Measurements from ENCODE around the gene FBXW11. TPM values are rescaled to one million over a fixed set of nuclear protein-coding genes. Genes with fewer than 3 reads are reported as not detected.

FBXW11 gene
- total and polyA plus RNA-seq, 2 of the 8 experiments (the other 6 are each of a cell fraction or from before 2014, with no cell fraction given) = 45.0 to 75.6 TPM

- TF ChIP-seq RBBP5 (IDR thresholded peaks at IDR 0.05; ENCODE audit: borderline replicate concordance, low read depth, low read length) (no peak), FOSL1 (IDR thresholded peaks at IDR 0.05; ENCODE audit: insufficient read depth, low read depth, low read length) (no peak), CTBP2 (IDR thresholded peaks at IDR 0.05; ENCODE audit: borderline replicate concordance, insufficient read depth, insufficient read length, low read length) (no peak), POLR2AphosphoS5 (IDR thresholded peaks at IDR 0.05; ENCODE audit: low read depth, low read length) (no peak)
Observed at GRCh38 chr5:171965745-171966144, 40.7 kb downstream of the FBXW11 start (continued).

All from H1 (cell line).